ENCODE results near the gene ULK1. TPM values are rescaled to one million over a fixed set of nuclear protein-coding genes. Genes with fewer than 3 reads are reported as not detected.

The ULK1 gene
- total RNA-seq, 1 experiment from 2014 or later, result 72.1 TPM

- in situ Hi-C loops (cut with HindIII; ENCODE audit: low pct_unique_long_range_greater_than_20kb, low sequenced_read_pairs), result no loop called here
- BruUV-seq (replicated peaks), result no TSS peak
- TF ChIP-seq SIN3A (IDR thresholded peaks at IDR 0.05; ENCODE audit: borderline replicate concordance, insufficient read depth, low read depth, low read length) (no peak), TCF7L2 (IDR thresholded peaks at IDR 0.05; ENCODE audit: low read depth, low read length) (no peak), REST (IDR thresholded peaks at IDR 0.05; ENCODE audit: insufficient read depth in 1 of 2, low read depth in 2 of 2, low read length in 1 of 2) (no peak), POLR2AphosphoS5 (IDR thresholded peaks at IDR 0.05; ENCODE audit: low read depth, low read length) (no peak; the same call in 1 of the 2 replicates)
- TF ChIP-seq, protein P1, sequence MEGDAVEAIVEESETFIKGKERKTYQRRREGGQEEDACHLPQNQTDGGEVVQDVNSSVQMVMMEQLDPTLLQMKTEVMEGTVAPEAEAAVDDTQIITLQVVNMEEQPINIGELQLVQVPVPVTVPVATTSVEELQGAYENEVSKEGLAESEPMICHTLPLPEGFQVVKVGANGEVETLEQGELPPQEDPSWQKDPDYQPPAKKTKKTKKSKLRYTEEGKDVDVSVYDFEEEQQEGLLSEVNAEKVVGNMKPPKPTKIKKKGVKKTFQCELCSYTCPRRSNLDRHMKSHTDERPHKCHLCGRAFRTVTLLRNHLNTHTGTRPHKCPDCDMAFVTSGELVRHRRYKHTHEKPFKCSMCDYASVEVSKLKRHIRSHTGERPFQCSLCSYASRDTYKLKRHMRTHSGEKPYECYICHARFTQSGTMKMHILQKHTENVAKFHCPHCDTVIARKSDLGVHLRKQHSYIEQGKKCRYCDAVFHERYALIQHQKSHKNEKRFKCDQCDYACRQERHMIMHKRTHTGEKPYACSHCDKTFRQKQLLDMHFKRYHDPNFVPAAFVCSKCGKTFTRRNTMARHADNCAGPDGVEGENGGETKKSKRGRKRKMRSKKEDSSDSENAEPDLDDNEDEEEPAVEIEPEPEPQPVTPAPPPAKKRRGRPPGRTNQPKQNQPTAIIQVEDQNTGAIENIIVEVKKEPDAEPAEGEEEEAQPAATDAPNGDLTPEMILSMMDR (IDR thresholded peaks at IDR 0.05), result no peak
These were observed 43.7 kb downstream of the ULK1 start for GRCh38 chr12:131938082-131938481.

DNA sequence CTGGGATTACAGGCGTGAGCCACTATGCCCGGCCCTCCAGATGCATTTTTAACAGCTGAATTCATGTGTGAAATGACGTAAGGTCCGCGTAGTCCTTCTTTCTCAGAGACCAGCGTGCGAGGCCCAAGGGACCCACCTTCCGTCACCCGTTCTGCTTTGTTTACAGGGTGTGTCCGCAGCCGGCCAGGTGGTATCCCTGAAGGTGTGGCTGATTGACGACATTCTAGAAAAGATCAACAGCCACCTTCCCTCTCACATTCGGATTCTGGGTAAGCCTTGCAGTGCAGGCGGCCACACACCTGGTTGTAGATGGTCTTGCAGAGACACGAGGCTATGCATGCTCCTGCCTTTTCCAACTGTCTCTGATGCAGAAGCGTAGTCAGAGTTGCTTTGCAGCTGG is 44.6 kb downstream of the ULK1 start:
- ChIA-PET POLR2A (no interaction called here), CTCF (no interaction called here)
- in situ Hi-C loops (cut with HindIII; ENCODE audit: low pct_unique_long_range_greater_than_20kb, low sequenced_read_pairs) (no loop called here), intact Hi-C loops (cut with micrococcal nuclease; ENCODE audit: unreplicated experiment) (no loop called here)
- Histone ChIP-seq H3K4me1 (ENCODE audit: control insufficient read depth, insufficient read depth, low read length) (no peaks in the 10 kb centered on the region), H3K27ac (ENCODE audit: low read length) (no peak overlapping the region), H3K9me3 (ENCODE audit: control insufficient read depth, insufficient read depth, low read depth, low read length) (no peaks in the 10 kb centered on the region), H3K4me3 (ENCODE audit: low read depth in 2 of 2, low read length in 2 of 2) (no peak overlapping the region), H3K27me3 (ENCODE audit: control insufficient read depth, insufficient read depth, low read length) (no peaks in the 10 kb centered on the region), H3K36me3 (ENCODE audit: control insufficient read depth, insufficient read depth, low read length) (0 out of 2 replicates have a peak, but pooled peaks cover 2% of the 10 kb centered on the region)
- DNase-seq (ENCODE audit: low read depth, low spot score) (no peak), ATAC-seq (no peak)
- no TSS peak for BruUV-seq (replicated peaks)
- no peak for TF ChIP-seq SIN3A (IDR thresholded peaks at IDR 0.05; ENCODE audit: borderline replicate concordance, insufficient read depth, low read depth, low read length)
- no peak for TF ChIP-seq POLR2AphosphoS5 (IDR thresholded peaks at IDR 0.05; ENCODE audit: low read depth, low read length)
- TF ChIP-seq REST (IDR thresholded peaks at IDR 0.05; ENCODE audit: insufficient read depth in 1 of 2, low read depth in 2 of 2, low read length in 1 of 2), result no peak
- TF ChIP-seq TCF7L2 (IDR thresholded peaks at IDR 0.05; ENCODE audit: low read depth, low read length), result no peak
- TF ChIP-seq, protein P1 (IDR thresholded peaks at IDR 0.05), result no peak

More at GRCh38 chr12:131938082-131938481, 43.7 kb downstream of the ULK1 start:
- Histone ChIP-seq H3K4me3 (ENCODE audit: low read depth in 2 of 2, low read length in 2 of 2) (no peak overlapping the region), H3K4me1 (ENCODE audit: control insufficient read depth, insufficient read depth, low read length) (no peaks in the 10 kb centered on the region), H3K27ac (ENCODE audit: low read length) (no peak overlapping the region), H3K36me3 (ENCODE audit: control insufficient read depth, insufficient read depth, low read length) (0 out of 2 replicates have a peak, but pooled peaks cover 6% of the 10 kb centered on the region), H3K27me3 (ENCODE audit: control insufficient read depth, insufficient read depth, low read length) (no peaks in the 10 kb centered on the region), H3K9me3 (ENCODE audit: control insufficient read depth, insufficient read depth, low read depth, low read length) (no peaks in the 10 kb centered on the region)
- POLR2A ChIA-PET, result no interaction called here
- intact Hi-C loops (cut with micrococcal nuclease; ENCODE audit: unreplicated experiment), result no loop called here
- CTCF ChIA-PET, result no interaction called here
- no peak for DNase-seq (ENCODE audit: low read depth, low spot score)
- ATAC-seq, result no peak

All from Panc1 (cell line).